HG03103 (cell line): ENCODE data around the gene JARID2.
A peak's percentile ranks its signal among the peaks of the same experiment; 100 is the strongest.

Source experiments
- ATAC-seq: cut with Tn5 transposase; IDR thresholded peaks from one replicate; pipeline ENCODE4 v1.9.1; 2021; ENCODE audit warnings: low read depth; ENCODE audit not compliant: unreplicated experiment

JARID2 gene

GRCh38 chr6:15246666-15247499 is 1.0 kb downstream of the JARID2 start:
- ATAC-seq: no peak

GRCh38 chr6:15247500-15248450 is 1.9 kb downstream of the JARID2 start:
- ATAC-seq: peak; percentile 9

- ATAC-seq: peak; percentile 37
Observed at GRCh38 chr6:15248451-15249370, 2.8 kb downstream of the JARID2 start.

GRCh38 chr6:15249371-15250019 is 3.6 kb downstream of the JARID2 start:
- no peak for ATAC-seq

GRCh38 chr6:15250187-15251168 is 4.6 kb downstream of the JARID2 start:
- no peak for ATAC-seq

- no peak for ATAC-seq
Observed at GRCh38 chr6:15252195-15252594, 6.3 kb downstream of the JARID2 start.

GRCh38 chr6:15253203-15254022 is 7.5 kb downstream of the JARID2 start:
- ATAC-seq: no peak

- no peak for ATAC-seq
Observed at GRCh38 chr6:15254070-15254975, 8.5 kb downstream of the JARID2 start.

GRCh38 chr6:15255481-15255880 is 9.6 kb downstream of the JARID2 start:
- ATAC-seq: no peak

GRCh38 chr6:15255909-15256395 is 10.1 kb downstream of the JARID2 start:
- no peak for ATAC-seq

- ATAC-seq: no peak
Observed at GRCh38 chr6:15256538-15257271, 10.8 kb downstream of the JARID2 start.

- ATAC-seq: no peak
Observed at GRCh38 chr6:15257357-15258132, 11.7 kb downstream of the JARID2 start.

- no peak for ATAC-seq
Observed at GRCh38 chr6:15259766-15260098, 13.9 kb downstream of the JARID2 start.

GRCh38 chr6:15260099-15260821 is 14.4 kb downstream of the JARID2 start:
- no peak for ATAC-seq
